Measurements from ENCODE around the gene SERPIND1.

Gene SERPIND1

DNA sequence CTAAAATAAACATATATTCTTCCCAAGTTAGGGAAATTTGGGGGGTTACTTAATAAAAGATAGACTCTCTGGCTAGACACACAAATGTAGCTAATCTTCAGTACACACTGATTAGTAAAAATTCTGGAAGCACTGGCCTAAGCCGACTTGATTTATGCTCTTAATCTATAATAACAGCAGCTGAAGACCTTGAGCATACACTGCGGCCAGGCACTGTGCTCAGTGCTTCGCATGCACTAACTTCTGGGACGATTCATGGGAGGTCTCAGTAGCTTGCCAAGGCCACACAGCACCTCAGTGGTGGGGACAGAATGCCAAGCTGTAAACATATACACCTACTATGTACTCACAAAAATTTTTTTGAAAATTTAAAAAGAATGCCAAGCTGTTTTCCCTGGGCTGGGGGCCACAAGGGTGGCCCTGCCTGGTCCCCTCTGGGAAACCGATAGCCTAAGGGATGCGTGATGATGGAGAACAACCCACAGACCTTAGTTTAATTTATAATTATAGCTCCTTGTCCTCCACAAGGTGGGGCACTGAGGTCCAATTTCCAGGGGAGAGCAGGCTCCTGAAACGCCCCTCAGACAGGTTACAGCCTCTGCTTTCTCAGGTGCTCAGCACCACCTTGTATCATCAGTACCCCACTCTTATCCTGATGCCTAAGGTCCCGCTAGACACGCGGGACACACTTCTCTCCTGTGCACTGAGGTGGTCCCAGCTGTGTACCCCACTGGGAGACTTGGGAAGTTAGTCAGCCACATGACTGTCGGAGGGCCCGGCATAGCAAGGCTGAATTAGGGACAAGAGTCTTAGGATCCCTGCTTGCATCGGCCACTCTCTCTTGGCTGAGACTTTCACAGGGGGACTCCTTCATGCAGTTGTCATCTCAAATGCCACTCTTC lies 20.1 kb downstream of the SERPIND1 start:
- no peak for DNase-seq

DNA sequence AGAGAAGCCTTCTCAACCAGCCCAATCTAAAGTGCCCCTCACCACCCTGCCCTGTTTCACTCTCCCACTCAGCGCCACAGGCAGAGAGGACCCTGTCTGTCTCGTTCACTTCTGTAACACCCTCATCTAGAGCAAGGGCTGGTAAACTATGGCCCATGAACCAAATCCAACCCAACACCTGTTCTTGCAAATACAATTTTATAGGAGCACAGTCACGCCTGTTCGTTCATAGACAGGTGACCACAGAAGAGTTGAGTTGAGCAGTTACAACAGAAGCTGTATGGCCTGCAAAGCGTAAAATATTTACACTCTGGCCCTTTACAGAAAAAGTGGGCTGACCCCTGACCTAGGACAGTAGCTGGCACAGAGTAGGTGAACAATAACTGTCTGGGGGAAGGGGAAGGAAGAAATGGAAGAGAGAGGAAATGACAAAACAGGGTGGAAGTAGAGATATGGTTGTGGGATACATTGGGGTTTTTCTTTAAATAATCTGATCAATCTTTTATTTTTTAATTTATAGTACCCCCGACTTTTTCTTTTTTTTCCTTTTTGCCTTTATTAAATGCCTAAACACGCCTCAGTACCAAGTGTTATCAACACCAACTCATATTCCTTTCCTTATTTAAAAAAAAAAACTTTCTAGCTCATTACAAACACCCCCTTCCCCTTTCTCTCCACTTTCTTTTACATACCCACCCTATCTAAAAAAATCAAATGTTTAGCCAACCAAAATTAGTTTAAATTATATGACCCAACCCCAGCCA lies 20.9 kb downstream of the SERPIND1 start:
- DNase-seq, result no peak

DNA sequence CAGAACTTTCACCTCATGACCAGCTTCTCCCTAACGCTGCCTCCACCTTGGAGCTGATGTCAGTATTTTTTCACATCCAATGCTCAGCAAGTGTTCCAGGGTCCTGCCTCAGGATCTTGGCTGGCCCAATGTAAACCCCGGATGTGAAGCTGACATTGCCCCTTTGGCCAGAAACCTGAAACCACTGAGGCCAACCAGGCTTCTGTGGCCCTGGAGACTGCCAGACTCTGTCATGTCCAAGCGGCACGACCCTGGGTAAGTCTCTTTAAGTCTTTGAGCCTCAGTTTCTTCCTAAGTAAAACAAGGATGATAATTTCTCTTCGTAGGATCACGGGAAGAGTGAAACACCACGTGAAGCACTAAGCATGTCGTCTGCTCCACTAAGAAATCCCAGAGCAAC lies 22.8 kb downstream of the SERPIND1 start:
- no peak for DNase-seq

DNA sequence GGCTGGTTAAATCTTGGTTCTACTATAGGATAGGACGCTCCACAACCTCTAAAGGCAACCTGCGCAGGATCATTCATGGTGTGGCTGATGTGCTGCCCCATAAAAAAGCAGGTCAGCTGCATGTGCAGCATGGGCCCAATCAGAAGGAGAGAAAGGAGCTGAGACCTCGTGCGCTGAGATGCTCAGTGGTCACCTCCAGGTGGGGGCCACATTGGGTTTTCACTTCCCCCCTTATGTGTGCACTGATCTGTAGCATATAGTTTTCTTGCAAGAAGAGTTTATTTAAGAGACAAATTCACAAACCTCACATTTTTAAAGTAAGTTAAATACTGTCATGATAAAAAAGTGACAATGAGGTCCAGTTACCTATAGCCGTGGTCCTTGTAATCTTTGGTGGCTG lies 24.3 kb downstream of the SERPIND1 start:
- no peak for DNase-seq

DNA sequence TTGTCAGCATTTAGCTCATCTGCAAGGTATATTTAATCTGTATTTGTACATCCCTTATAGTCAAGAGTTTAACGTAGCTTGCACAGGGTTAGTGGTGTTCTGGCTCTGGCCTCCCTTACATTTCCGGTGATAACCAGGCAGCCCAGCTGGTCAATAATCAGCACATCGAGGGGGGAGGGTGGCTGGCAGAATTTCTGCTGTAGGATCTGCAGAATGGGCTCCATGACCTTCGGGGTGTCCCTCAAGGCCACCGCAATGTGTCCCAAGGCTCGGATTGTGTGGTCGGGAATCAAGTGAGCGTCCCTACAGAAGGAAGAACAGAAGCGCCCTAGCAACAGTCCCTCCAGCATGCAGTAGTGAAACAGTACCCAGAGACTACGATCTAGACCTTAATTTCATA lies 25.1 kb downstream of the SERPIND1 start:
- no peak for DNase-seq

DNA sequence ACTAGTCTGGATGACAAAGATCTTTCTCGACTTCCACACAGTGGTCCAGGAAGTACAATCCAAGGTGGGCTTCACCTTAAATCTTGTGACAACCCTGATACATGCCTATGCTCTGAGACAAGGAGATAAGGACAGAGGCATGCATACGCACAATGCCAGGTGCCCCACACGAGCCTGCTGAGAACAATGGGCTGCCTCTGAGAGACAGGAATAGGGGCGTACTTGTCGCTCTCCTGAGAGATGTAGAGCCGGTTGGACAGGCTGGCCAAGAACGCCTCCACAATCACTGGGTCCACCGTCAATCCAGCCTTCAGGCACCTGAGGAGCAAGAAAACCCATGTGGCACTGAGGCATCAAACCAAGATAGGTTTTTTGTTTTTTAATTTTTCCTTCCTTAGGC lies 25.5 kb downstream of the SERPIND1 start:
- DNase-seq, result no peak

DNA sequence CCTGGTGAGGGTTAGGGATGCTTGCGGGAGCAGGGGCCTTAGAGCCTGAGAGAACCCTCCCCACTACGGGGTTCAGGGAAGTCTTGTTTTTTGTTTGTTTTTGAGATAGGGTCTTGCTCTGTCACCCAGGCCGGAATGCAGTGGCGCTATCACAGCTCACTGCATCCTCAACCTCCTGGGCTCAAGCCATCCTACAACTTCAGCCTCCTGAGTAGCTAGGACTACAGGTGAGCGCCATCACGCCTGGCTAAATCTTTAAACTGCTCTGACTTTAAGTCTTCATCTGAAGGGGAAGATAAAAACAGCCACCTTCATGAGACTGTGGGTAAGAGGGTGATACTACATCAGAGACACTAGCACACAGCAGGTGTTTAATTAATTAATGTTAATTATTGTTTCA lies 28.5 kb downstream of the SERPIND1 start:
- no peak for DNase-seq

DNA sequence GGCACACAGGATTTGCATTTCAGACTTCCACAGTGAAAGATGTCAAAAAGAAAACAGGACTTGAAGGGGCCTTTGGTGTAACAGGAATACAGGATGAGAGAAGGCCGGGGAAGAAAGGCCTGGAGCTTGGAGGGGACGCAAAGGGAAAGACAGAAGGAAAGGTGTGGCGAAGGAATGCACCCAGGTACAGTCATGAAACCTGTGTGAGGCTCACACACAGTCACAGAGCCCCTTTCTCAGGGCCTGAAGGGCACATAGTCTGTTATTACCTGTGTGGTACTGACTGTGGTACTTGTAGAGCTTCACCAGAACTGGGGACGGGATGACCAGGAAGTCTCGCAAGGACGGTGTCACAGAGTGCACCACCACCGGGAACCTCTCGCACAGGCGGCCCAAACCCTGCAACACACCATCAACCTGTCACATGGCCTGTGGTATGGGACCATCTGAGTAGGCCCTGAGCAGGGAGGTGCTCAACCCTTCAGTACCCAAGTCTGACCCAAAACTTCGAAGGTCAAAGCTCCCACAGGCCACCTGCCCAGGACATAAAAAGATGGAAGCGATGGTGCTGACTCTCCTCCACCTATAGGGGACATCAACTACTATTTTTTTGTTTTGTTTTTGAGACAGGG lies 29.1 kb downstream of the SERPIND1 start:
- DNase-seq, result no peak

DNA sequence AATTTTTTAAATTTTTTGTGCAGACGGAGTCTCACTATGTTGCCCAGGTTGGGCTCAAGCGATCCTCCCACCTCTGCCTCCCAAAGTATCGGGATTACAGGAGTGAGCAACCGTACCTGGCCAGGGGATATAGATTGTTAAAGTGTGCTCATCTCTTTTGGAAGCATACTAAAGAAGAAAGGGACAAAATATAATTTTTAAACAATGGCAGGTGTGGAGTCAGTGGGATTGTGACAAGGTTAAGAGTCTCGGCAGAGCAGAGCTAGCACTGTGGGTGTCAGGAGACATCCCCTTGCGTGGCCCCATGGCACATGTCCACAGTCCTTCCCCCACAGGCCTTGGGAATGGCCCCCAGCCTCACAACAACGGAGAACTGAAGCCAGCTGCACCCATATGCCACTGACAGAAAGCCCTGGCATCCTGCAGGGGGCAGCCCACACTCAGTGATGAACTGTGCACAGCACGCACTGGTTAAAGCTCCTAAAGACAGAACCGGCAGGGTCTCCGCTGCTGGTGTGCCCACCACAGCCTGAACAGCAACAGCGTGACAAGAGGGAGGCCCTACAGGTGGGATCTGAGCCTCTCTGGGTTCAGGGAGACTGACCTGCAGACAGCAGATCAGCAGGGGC lies 29.9 kb downstream of the SERPIND1 start:
- DNase-seq, result peak; percentile 17 to 18

DNA sequence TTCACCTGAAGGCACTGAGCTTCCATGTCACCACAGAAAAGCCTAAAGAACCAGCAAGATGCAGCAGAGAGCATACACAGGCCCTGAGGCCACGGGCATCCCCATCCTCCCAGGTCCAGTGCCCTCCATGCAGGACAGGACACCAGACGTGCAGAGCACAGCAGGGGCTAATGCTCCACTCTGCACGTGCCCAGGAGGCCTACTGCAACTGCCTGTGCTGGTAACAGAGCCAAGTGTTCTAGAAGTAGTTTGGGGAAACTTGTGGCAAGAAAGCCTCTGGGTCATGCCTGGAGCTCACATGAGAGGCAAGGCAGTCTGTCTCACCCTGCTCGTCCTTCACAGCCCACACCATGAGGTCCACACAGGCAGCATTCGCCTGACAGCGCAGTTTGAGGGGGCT lies 30.7 kb downstream of the SERPIND1 start:
- no peak for DNase-seq

DNA sequence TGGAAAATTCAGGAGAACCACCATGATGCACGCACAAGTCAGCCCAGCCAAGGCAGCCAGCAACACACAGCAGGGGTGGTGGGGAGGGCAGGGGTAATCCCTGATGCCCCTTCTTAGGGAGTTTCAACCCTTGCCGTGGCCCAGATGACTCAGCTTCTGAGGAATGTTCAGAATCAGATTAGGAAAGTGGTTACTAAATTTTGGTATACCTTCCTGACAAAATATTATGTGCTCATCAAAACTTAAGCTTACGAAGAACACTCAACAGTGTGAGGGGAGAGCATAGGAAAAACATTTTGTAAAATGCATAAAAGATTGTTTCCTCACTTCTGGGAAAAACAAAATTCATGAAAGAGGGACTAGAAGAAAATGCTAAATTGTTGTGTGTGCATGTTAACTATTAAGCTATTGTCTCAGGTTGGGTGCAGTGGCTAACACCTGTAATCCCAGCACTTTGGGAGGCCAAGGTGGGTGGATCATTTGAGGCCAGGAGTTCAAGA lies 32.1 kb downstream of the SERPIND1 start:
- DNase-seq, result no peak

DNA sequence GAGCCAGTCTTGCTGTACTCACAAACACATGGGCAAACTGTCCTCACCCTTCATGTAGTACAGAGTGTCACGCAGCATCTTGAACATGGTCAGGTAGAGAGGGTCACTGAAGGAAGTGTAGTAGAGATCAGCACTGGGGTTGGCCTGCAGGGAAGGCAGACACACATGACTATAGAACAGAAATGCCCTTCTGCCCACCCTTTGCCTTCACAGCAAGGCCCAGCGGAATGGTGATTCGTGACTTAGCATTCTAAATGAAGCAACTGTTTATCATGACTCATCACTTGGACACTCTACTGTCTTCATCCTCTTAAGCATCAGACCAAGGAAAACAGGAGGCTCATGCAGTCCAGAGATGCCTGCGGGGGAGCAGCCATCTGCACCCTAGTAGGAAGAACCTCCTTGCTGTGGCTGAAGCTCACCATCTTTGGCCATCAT lies 33.4 kb downstream of the SERPIND1 start:
- DNase-seq, result no peak

DNA sequence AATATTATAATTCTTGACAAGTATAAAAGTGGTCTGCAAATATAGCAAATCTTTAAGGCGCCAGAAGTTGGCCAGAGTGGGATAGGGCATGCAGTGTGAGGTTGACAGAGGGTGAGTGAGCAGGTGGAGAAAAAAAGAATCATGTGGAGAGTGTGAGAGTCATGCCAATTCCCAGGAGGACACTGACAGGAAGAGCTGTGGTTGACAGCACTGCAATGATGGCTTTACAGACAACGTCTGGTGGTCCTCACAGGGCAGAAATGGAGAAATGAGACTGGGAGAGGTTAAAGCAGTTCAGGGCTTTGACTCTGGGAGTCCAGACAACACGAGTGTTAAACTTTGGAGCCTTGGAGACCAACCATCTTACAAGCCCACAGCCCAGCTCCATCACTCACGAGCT lies 34.9 kb downstream of the SERPIND1 start:
- no peak for DNase-seq

DNA sequence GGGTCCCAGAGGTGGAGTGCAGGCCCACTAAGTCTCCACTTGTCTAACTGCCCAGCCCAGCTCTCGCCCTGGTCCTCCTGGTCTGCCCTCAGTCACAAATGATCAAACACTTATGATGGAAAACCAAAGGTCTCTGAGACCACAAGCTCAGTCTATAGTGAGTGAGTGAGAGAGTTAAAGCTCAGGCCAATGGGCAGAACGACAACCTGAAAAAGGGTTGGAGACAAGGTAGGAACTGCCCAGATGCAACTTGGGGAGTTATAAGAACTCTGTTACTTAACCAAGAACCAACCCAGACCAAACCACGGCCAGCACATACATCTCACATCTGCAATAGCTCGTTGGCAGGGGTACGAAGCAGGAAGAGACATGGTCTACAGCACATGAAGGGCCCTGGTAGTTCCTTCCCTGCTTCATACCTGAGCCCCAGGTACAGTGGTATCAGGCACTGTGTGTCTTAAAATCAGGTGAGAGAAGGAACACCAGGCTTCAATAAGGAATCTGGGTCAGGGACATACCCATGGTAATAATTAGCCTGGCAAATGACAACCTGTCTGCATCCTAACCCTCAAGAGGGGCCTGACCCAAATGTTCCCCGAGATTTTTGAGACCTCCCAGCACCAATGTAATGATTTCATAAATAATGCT lies 35.7 kb downstream of the SERPIND1 start:
- DNase-seq, result no peak

DNA sequence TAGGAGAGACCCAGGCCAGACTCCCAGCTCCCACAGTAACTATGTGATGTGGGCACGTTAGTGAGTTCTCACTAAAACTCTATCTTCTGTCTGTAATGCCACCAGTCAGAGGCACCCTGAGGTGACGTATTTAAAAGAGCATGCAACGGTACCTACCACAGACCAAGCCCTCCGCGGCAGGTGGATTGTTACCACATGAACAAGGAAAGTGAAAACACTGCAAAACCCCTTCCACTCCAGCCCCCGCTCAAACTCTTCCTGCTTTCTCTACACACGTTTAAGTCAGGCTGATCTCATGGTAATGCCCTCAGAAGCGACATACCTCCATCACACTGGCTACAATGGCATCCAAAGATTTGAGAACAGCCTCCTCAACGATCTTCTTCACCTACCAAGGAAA lies 36.7 kb downstream of the SERPIND1 start:
- DNase-seq, result no peak

DNA sequence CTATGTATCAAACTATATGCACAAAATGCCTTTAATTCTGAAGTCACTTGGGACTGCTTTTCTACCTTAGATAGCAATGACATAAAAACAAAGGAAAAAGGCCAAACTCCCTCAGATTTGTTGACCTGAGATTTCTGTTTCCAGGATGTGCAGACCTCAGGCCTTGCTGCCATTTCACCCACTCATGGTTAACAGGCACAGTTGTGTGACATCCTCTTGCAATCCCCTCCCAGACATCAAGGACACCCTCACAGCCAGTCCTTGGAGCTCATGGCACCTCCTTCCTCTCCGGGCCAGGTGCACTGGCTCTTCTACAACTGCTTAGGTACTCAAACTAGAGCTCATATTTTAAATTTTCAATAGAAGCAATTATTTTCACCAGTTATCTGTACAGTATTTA lies 37.3 kb downstream of the SERPIND1 start:
- no peak for DNase-seq

DNA sequence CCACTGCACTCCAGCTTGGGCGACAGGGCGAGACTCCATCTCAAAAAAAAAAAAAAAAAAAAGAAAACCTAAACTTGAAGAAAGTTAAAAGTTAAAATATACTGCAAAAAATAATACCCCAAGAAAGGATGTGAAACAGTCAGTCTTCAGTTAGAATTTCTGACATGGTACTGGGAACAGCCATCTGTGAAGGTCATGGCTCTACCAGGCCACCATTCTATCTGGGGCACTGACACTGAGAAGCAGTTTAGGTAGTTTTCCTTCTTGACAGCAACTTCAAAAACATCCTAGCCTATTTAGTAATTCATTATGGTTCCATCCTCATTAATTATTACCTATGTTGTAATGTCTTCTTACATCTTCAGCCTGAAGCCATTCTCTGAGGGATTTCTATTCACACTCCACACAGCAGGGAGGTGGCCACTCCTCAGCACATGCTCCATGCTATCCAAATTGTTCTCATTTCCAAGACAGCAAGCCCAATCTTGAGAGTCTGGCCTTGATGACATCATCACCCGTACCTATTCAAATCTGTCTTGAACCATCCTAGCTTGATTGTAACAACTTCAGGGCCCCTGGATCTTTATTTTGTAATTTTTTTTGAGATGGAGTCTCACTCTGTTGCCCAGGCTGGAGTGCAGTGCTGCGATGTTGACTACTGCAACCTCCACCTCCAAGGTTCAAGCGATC lies 38.2 kb downstream of the SERPIND1 start:
- no peak for DNase-seq

DNA sequence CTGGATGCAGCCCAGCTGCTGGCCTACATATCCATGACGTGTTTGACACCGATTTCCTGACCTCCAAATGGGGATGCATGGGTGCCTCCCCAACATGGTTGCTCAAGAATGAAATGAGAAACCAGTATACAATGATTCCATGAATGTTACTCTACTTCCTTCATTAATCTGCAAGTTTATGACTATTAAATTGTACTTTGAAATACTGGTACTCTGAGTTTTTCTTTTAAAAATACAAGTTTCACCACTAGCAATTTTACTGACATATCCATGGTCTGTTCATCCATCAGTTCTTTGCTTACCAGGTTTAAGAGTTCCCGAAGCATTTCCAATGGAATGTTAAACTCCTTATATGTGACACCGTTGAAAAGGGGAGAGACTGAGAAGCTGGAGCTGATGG lies 39.1 kb downstream of the SERPIND1 start:
- no peak for DNase-seq

DNA sequence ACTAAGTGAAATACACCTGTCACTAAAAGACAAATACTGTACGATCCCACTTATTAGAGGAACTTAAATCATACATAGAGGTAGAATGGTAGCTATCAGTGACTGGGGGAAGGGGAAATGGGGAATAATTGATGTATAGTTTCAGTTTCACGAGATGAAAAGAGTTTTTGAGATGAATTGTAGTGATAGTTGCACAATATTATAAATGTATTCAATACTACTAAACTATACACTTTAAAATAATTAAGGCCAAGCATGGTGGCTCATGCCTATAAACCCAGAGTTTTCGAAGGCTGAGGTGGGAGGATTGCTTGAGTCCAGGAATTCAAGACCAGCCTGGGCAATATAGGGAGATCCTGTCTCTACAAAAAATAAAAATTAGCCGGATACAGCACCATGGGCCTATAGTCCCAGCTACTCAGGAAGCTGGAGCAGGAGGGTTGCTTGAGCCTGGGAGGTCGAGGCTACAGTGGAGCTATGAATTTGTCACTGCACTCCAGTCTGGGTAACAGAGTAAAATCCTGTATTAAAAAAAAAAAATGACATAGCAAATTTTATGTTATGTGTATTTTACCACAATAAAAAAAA lies 40.4 kb downstream of the SERPIND1 start:
- no peak for DNase-seq

DNA sequence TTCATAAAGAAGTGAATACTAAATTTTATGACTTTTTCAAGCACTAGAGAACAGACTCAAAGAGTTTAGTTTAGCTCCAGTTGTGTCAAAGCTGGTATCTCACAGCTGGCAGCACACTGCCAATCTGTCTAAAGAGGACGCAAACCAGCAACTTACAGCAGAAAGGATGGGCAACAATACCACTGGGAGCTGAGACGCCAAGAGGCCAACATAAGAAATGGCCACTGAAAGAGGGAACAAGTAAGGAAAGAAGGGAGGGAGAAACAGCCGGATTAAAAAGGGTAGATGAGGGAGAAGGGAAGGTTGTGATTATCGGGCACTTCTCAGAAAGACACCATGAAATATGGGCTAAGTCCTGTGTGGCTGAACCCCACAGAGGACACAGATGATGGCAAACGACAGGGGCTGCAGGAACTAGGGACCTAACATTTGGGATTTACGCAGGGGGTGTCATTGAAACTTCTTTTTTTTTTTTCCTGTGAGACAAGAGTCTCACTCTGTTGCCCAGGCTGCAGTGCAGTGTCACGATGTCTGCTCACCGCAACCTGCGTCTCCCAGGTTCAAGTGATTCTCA lies 41.7 kb downstream of the SERPIND1 start:
- no peak for DNase-seq

DNA sequence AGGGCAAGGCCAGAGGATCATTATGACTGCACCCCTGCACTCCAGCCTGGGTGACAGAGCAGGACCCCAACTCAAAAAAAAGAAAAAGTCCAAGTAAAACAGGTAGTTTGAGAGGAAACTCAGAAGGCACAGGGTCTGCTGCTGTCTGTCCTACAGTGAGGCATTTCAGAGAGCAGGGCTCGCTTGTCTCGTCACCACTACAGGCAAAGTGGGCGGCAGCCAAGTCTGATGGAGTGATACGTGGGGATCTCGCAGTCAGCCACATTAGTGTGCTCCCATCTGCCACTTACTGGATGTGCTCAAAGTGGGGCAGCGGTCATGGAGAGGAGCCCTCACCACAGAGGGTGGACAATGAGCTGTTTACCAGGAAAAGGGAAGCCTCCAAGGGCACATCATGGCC lies 42.6 kb downstream of the SERPIND1 start:
- no peak for DNase-seq

Data from activated CD4-positive, alpha-beta T cell treated with anti-CD3 and anti-CD28 coated beads for 4 hours (primary cell).